VCaP (cell line): ENCODE results near the gene MCF2L.

ENCODE experiments used
- H3K27ac ChIP-seq: fragments of 450-650 bp; 2 replicates; pipeline ENCODE4 v1.5.1; 2017
- TF ChIP-seq, protein P1 (sequence below): fragments of 450-650 bp; conservative IDR thresholded peaks from 2 replicates; pipeline ENCODE4 v1.5.1; 2017; ENCODE audit warnings: mild to moderate bottlenecking, moderate library complexity

MCF2L gene

DNA sequence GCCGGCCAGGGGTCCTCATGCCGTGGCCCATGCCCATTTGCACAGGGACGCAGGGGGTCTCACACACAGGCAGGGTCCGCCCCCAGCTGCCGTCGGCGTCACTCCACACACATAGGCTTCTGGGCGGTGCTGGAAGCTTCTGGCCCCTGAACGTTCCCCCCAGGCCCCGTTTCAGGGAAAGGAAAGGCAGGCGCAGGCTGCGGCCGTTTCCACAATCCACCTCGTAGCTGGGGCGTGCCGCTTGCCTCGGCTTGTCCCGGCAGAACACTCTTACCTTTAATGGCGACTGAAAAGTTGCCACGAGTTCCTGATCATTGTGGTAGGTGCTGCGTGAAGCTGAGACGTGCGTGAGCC lies 53.4 kb downstream of the MCF2L start:
- TF ChIP-seq, protein P1, sequence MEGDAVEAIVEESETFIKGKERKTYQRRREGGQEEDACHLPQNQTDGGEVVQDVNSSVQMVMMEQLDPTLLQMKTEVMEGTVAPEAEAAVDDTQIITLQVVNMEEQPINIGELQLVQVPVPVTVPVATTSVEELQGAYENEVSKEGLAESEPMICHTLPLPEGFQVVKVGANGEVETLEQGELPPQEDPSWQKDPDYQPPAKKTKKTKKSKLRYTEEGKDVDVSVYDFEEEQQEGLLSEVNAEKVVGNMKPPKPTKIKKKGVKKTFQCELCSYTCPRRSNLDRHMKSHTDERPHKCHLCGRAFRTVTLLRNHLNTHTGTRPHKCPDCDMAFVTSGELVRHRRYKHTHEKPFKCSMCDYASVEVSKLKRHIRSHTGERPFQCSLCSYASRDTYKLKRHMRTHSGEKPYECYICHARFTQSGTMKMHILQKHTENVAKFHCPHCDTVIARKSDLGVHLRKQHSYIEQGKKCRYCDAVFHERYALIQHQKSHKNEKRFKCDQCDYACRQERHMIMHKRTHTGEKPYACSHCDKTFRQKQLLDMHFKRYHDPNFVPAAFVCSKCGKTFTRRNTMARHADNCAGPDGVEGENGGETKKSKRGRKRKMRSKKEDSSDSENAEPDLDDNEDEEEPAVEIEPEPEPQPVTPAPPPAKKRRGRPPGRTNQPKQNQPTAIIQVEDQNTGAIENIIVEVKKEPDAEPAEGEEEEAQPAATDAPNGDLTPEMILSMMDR = no peak
- no peak overlapping the region for H3K27ac ChIP-seq

DNA sequence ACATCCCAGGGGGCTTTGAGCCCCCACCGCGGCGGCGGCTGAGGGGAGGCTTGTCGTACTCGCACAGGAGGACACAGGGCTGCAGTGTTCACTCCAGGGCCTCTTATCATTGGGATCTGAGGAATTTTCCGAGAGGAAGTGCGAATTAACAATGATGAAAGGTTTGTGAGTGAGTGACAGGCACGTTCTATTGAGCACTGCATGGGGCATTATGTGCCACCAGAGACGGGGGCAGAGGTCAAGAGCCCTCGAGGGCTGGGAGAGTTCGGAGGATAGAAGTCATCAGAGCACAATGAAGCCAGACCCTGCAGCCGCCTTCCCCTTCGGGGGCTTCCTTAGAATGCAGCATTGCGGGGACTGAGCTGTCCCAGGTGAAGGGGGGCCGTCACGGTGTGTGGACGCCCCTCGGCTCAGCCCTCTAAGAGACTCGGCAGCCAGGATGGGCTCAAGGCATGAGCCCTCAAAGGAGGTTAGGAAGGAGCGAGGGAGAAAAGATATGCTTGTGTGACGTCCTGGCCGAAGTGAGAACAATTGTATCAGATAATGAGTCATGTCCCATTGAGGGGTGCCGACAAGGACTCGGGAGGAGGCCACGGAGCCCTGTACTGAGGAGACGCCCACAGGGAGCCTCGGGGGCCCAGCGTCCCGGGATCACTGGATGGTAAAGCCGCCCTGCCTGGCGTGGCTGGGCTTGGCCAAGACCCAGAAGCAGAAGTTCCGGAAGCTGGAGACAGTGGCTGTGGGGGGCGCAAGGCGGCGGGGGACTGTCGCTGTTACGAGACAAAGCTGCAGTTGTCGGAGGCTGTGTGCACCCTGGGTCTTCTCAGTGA lies 53.9 kb downstream of the MCF2L start:
- TF ChIP-seq, protein P1 = no peak
- H3K27ac ChIP-seq = no peak overlapping the region

DNA sequence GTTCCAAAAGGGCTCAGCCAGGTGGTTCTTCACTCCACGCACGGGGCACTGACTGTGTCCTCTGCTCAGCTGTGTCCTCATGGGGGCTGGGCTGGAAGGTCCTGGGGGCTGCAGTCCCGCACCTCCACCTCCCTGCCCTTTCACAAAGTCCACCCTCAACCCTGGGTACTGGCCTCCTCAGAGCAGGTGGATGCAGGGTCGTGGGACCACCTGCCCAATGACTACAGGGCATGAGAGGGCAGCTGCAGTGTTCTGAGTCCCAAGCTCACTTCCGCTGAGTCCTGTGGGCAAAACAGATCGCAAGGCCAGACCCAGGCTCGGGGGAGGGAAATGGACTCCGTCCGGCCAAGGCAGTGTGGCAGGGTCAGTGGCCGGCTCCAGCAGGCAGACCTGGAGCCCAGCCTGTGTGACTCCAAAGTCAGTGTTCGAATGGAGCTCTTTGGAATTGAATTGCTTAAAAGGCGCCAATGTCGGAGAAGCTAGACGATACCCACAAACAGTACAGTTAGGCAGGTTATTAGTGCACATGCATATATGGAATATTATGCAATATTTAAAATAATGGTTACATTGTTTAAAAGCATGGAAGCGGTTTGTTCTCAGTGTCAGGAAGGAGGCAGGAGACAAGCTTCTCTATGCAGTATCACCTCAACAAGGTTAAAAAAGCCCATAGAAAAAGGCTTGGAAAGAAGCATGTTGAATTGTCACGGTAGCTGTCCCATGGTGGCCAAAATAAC lies 54.8 kb downstream of the MCF2L start:
- TF ChIP-seq, protein P1 = no peak

DNA sequence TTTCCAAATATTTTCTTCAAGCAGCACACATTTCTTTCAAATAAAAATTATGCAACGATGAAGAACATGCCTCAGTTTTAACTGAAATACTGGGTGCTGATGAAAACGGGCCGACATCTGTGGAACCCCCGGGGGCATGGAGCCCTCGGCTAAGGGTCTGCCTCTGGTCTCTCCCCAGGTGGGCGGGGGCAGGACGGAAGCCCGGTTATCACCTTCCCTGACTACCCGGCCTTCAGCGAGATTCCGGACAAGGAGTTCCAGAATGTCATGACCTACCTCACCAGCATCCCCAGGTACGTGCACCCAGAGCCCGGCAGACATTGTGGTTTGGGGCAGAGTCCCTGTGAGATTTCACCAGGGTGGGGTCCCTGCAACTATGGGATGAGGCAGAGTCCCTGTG lies 55.5 kb downstream of the MCF2L start:
- TF ChIP-seq, protein P1 = no peak
- no peak overlapping the region for H3K27ac ChIP-seq

More for the DNA sequence above, 54.8 kb downstream of the MCF2L start:
- no peak overlapping the region for H3K27ac ChIP-seq

DNA sequence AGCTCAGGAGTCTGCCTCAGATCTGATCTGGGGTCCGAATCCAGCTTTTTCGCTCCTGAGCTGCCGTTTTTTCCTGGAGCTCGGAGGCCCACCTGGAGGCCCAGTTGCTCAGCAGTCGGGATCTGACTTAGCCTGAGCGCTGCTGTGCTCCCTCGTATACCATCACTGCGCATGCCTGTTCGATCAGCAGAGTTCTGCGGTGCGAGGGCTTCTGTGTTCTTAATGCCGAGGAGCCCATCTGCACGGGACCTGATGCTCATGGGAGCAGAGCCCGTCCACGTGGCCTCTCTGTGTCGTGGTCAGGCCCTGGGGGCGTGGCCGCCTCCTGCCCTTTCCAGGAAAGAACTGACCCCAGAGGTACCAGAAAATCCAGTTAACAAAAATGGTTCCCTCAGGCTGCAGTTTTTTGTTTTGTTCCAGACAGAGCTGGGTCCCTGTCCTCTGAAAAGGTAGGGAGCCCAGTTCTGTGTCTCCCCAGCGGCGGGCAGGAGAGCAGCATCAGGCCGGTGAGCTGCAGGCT lies 57.4 kb downstream of the MCF2L start:
- TF ChIP-seq, protein P1 = no peak
- no peak overlapping the region for H3K27ac ChIP-seq

DNA sequence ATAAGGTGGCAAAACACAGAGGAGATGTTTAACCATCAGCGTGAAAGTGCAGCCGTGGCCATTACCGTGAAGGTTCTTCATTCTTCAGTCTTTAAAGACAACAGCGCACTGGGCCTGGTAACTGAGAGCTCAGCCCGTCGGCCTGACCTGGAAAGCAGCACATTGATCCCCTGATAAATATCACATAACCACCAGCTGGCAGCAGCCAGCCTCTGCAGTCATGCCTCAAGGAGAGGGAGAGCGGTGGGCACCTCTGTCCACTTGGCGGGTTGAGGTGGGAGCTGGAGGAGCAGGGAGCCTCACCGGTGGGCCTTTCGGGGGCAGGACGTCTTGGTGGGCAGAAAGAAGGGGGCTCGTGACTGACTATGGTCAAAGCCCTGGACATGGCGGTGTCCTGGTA lies 58.1 kb downstream of the MCF2L start:
- TF ChIP-seq, protein P1 = no peak
- no peak overlapping the region for H3K27ac ChIP-seq

DNA sequence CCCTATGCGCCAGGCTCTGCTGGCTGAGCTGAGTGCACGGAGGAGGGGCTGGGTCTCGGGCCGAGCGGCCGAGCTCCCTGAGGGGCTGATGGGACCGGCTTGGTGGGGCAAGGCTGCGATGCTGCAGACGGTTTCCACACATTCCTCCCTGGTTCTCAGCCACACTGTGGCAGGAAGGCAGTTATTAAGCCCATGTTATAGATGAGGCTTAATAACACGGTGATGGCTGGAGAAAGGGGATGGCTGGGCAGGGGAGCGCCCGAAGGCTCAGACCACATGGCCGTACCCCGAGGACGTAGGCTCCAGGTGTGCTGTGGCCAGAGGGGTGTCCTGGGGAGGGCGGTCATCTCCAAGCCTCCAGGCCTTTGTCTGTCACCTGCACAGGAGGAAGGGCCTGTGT lies 58.6 kb downstream of the MCF2L start:
- no peak overlapping the region for H3K27ac ChIP-seq
- TF ChIP-seq, protein P1 = no peak
